Fibroblast of the aortic adventitia (primary cell): ENCODE measurements around the gene DISC1. TPM values are rescaled to one million over a fixed set of nuclear protein-coding genes. Genes with fewer than 3 reads are reported as not detected.

Source experiments
- DNase-seq: peaks from one replicate; pipeline ENCODE4 v3.0.0-alpha.2; 2010; ENCODE audit warnings: low read depth
- H3K4me3 ChIP-seq: 2 replicates; pipeline ENCODE4 v1.5.1; 2011; ENCODE audit warnings: low read depth, mild to moderate bottlenecking, control low read depth, low read length, moderate library complexity
- total RNA-seq: library from RNA; depleted of rRNA; stranded (reverse); fragments of >200 nt; gene quantifications from 2 replicates; pipeline ENCODE4 v1.2.3, GENCODE V29; 2012; ENCODE audit warnings: low replicate concordance
- TF ChIP-seq, protein P1 (sequence below): IDR thresholded peaks from 2 replicates; pipeline ENCODE4 v1.5.1; 2011; ENCODE audit warnings: mild to moderate bottlenecking, low read length, control low read depth, inconsistent platforms; ENCODE audit not compliant: insufficient read depth

DISC1 gene
- total RNA-seq, 1 donor = 4.7 TPM

DNA sequence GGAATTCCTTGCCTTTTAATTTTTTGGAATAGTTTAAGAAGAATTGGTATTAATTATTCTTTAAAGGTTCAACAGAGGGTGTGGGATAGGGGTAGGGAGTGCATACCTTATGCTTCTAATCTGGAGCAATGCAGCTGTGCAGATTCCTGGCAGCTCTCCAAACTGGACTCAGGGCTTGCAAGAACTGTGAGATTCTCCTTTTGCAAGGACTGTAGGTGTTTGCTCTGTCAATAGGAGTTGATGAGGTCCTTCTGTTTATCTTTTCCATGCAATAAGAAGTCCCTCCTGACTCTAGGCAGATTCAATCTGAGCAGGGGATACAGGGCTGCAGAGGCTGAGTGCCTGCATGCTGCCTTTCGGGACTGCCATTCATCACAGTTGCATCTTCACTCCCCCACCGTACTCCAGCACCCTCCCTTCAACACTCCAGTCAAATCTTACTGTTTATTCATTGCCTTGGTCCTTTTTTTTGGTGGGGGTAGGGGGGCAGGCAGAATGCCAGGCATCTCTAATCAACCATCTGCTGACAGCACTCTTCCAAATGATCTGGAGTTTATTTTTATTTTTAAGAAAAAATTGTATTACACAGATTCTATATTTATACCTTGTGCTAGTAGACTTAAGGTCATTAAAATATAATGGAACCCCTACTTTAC, 122.3 kb downstream of the DISC1 start:
- no peak overlapping the region for H3K4me3 ChIP-seq
- DNase-seq = peak; percentile 27
- TF ChIP-seq, protein P1, sequence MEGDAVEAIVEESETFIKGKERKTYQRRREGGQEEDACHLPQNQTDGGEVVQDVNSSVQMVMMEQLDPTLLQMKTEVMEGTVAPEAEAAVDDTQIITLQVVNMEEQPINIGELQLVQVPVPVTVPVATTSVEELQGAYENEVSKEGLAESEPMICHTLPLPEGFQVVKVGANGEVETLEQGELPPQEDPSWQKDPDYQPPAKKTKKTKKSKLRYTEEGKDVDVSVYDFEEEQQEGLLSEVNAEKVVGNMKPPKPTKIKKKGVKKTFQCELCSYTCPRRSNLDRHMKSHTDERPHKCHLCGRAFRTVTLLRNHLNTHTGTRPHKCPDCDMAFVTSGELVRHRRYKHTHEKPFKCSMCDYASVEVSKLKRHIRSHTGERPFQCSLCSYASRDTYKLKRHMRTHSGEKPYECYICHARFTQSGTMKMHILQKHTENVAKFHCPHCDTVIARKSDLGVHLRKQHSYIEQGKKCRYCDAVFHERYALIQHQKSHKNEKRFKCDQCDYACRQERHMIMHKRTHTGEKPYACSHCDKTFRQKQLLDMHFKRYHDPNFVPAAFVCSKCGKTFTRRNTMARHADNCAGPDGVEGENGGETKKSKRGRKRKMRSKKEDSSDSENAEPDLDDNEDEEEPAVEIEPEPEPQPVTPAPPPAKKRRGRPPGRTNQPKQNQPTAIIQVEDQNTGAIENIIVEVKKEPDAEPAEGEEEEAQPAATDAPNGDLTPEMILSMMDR = no peak

DNA sequence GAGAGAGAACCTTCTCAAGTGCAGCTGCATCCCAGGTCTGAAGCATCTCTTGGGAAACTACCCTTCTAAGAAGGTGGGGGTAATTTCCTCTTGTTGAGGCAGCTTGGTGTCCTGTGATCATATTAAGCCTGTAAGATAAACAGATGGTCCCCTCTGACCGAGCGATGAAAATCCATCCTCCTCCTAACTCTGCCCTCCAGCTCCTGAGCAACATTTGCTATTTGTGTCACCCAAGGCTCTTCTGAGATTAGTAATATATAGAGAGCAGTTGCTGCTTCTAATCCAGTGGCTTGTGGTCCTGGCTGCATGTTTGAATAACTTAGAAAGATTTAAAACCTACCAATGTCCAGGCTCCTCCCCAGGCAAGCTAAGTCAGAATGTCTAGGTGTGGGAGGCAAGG, 123.7 kb downstream of the DISC1 start:
- no peak for DNase-seq
- TF ChIP-seq, protein P1 = no peak
- H3K4me3 ChIP-seq = no peak overlapping the region

DNA sequence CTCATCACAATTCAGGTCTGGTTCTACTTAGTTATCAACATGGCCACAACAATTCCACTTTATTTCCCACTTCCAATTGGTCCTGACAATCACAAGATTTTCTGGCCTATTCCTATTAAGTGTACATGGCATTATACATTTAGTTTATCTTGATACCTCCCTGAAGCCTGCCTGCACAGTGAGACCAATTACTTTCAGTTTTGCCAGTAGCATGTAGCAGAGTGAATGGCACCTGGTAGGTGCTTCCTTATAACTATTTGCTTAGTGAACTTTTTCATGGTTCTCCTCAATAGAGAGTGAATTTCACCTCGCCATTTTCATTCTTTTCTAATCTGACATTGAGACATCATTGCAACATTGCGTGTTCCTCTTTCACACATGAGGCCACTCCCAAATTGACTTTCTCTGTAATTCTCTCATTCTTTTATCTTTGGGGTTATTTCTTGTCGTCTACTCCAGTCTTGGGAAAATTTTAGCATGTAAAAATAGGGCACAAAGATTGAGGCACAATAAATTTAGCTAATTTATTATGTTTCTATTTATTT, 124.3 kb downstream of the DISC1 start:
- no peak overlapping the region for H3K4me3 ChIP-seq
- DNase-seq = no peak
- TF ChIP-seq, protein P1 = no peak

DNA sequence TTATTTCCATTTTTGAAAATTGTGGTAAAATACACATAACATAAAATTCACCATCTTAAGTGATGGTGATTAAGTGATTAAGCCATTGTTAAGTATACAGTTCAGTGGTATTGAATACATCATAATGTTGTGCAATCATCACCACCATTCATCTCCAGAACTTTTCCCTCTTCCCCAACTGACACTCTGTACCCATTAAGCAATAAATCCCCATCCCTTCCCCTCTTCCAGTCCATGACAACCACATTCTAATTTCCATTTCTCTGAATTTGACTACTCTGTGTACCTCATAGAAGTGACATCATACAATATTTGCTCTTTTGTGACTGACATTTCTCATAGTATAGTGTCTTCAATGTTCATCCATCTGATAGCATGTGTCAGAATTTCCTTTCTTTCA, 124.8 kb downstream of the DISC1 start:
- DNase-seq = no peak
- TF ChIP-seq, protein P1 = no peak
- H3K4me3 ChIP-seq = no peak overlapping the region

DNA sequence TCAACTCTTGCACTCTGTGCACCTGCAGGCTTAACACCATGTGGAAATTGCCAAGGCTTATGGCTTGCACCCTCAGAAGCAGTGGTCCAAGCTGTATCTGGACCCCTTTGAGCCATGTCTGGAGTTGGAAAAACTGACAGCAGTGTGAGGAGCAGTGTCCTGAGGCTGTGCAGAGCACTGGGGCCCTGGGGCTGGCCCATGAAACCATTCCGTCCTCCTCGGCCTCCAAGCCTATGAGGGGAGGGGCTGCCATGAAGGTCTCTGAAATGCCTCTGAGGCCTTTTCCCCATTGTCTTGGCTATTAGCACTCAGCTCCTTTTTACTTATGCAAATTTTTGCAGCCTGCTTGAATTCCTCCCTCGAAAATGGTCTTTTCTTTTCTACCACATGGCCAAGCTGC, 126.7 kb downstream of the DISC1 start:
- TF ChIP-seq, protein P1 = no peak
- H3K4me3 ChIP-seq = no peak overlapping the region
- no peak for DNase-seq

DNA sequence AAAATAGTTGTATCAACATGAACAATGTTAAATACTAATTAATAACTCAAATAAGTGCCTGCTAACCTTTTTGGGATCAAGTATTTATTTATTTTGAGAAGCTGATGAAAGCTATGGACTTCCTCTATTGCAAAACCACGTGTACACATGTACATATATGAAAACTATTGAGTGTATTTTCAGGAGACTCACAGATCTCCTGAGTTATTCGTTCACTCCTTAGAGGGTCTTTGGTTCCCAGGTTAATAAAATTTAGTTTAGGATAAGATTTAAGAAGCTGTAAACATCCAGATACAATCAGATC, 130.5 kb downstream of the DISC1 start:
- H3K4me3 ChIP-seq = no peak overlapping the region
- no peak for DNase-seq
- TF ChIP-seq, protein P1 = no peak

DNA sequence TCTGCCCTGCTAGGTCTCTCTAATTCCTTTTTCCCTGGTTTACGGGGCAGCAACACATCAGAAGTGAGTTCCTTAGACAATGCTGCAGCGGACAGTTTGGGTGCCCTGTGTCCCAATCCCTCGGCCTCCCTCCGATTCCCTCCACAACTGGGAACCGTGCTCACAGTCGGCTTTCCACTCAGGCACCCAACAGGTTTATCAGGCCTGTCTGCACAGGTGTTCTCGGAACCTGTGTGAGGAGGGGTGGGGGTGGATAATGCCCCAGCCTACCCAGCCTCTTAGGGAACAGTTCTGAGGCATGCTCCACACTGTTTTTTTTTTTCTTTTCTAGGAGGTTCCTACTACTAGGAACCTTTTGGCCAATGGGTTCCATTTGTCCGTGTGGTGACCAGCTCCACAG, 131.2 kb downstream of the DISC1 start:
- TF ChIP-seq, protein P1 = no peak
- H3K4me3 ChIP-seq = no peak overlapping the region
- no peak for DNase-seq
